Measurements from ENCODE around the gene IL17C. TPM values are rescaled to one million over a fixed set of nuclear protein-coding genes. Genes with fewer than 3 reads are reported as not detected.

The IL17C gene
- total RNA-seq, 2 experiments from 2014 or later = 0.18 TPM; not detected in 1

GRCh38 chr16:88655053-88655732 lies 16.8 kb downstream of the IL17C start:
- ATAC-seq (no peak), DNase-seq (no peak)
- POLR2A ChIA-PET = interaction anchor here (0.6 kb wide), 1 partner anchor 16 kb away, joined by 5 read pairs; no protein-coding TSS in a partner anchor
- peaks cover 8% of the 10 kb centered on the region for H3K4me1 Mint-ChIP-seq
- H3K4me3 Mint-ChIP-seq = no peak overlapping the region
- H3K27ac Mint-ChIP-seq = peak overlapping the region; percentile 37
- intact Hi-C loops (cut with DNase I, micrococcal nuclease) = no loop called here
- H3K27me3 Mint-ChIP-seq = no peaks in the 10 kb centered on the region
- no peaks in the 10 kb centered on the region for H3K9me3 Mint-ChIP-seq (ENCODE audit: low read depth)
- CTCF ChIA-PET = no interaction called here
- peaks cover 13% of the 10 kb centered on the region for H3K36me3 Mint-ChIP-seq (ENCODE audit: low read depth)

DNA sequence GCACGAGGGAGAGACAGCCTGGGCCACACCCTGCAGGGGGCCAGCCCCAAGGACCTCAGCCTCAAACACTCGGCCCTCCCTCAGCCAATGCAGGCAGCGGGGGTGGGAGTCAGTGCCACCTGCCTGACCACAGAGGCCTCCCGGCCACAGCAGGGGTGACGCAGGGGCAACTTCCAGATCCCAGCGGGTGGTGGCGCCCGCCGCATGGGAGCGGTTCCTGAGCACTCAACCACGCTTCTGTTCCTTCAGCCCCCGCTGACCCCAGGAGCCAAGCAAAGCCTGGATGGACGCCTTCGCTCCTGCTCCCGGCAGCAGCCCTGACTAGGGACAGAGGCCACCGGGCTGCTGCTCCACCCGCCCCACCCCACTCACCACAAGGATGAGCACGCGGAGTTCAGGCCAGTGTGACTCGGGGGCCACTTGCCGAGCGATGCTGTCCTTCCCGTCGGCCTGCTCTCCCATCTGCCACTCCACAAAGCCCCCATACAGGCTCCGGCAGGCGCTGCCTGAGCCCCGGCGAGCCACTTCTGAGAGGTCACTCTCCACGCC lies 17.4 kb downstream of the IL17C start:
- CTCF ChIA-PET = no interaction called here
- peaks cover 13% of the 10 kb centered on the region for H3K36me3 Mint-ChIP-seq (ENCODE audit: low read depth)
- ATAC-seq (no peak), DNase-seq (no peak)
- H3K9me3 Mint-ChIP-seq (ENCODE audit: low read depth) = no peaks in the 10 kb centered on the region
- no peak overlapping the region for H3K27ac Mint-ChIP-seq
- POLR2A ChIA-PET = interaction anchor here (0.6 kb wide), 1 partner anchor 15 kb away, joined by 5 read pairs; no protein-coding TSS in a partner anchor
- no peaks in the 10 kb centered on the region for H3K27me3 Mint-ChIP-seq
- no peak overlapping the region for H3K4me3 Mint-ChIP-seq
- H3K4me1 Mint-ChIP-seq = peaks cover 7% of the 10 kb centered on the region
- intact Hi-C loops (cut with DNase I, micrococcal nuclease) = no loop called here

- H3K4me1 Mint-ChIP-seq = peaks cover 10% of the 10 kb centered on the region
- POLR2A ChIA-PET = no interaction called here
- peaks cover 13% of the 10 kb centered on the region for H3K36me3 Mint-ChIP-seq (ENCODE audit: low read depth)
- ATAC-seq (no peak), DNase-seq (no peak)
- no peak overlapping the region for H3K4me3 Mint-ChIP-seq
- H3K9me3 Mint-ChIP-seq (ENCODE audit: low read depth) = no peaks in the 10 kb centered on the region
- no peak overlapping the region for H3K27ac Mint-ChIP-seq
- CTCF ChIA-PET = no interaction called here
- H3K27me3 Mint-ChIP-seq = no peaks in the 10 kb centered on the region
- intact Hi-C loops (cut with DNase I, micrococcal nuclease) = no loop called here
These were observed 18.1 kb downstream of the IL17C start for GRCh38 chr16:88656291-88656980.

GRCh38 chr16:88657371-88657770 lies 19.0 kb downstream of the IL17C start:
- DNase-seq = no peak
- H3K4me1 Mint-ChIP-seq = peaks cover 11% of the 10 kb centered on the region
- H3K9me3 Mint-ChIP-seq (ENCODE audit: low read depth) = no peaks in the 10 kb centered on the region
- no peak for ATAC-seq
- H3K27ac Mint-ChIP-seq = no peak overlapping the region
- peaks cover 11% of the 10 kb centered on the region for H3K36me3 Mint-ChIP-seq (ENCODE audit: low read depth)
- ChIA-PET POLR2A (no interaction called here), CTCF (no interaction called here)
- no peaks in the 10 kb centered on the region for H3K27me3 Mint-ChIP-seq
- H3K4me3 Mint-ChIP-seq = no peak overlapping the region
- intact Hi-C loops (cut with DNase I, micrococcal nuclease) = no loop called here

DNA sequence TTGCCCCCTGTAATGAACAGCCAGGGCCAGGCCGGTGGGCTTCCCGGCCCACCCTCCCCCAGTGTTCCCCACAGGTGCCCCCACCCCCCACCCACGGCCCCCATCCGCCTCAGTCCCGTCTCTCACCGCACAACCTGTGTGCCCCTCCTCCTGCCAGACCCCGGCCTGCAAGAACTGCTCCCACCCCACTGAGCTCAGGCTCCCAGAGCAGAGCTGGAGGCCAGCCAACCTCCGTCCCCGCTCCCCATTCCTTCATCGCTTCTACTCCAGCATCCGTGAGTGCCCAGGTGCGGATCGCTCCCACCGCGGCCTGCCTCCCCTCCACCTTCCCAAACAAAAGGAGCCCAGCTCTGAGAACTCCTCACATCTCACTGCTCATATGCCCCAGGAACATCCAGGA lies 20.3 kb downstream of the IL17C start:
- H3K9me3 Mint-ChIP-seq (ENCODE audit: low read depth) = no peaks in the 10 kb centered on the region
- intact Hi-C loops (cut with DNase I, micrococcal nuclease) = no loop called here
- ChIA-PET POLR2A (no interaction called here), CTCF (interaction anchor here (1.1 kb wide), 1 partner anchor 23 kb away, joined by 3 read pairs; no protein-coding TSS in a partner anchor)
- H3K27me3 Mint-ChIP-seq = no peaks in the 10 kb centered on the region
- no peak overlapping the region for H3K27ac Mint-ChIP-seq
- peaks cover 11% of the 10 kb centered on the region for H3K36me3 Mint-ChIP-seq (ENCODE audit: low read depth)
- H3K4me1 Mint-ChIP-seq = peaks cover 11% of the 10 kb centered on the region
- H3K4me3 Mint-ChIP-seq = no peak overlapping the region
- no peak for DNase-seq
- no peak for ATAC-seq

DNA sequence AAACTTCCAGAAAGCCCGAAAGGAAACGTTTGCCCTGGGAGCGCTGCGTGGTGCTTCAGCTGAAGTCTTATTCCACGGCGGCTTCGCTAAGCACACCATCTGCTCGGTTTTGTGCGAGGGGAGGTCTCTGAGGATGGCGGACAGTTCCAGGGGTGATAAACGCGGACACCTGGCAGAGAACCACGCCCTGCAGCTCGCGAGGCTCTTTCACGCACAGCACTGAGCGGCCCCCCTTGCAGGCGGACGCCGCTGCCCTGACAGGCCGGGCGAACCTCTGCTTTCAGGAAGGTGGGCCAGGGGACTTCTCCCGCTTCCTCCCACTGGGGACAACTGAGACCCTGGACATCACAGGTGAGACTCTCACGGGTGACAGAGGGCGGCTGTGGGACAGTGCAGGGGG lies 20.8 kb downstream of the IL17C start:
- intact Hi-C loops (cut with DNase I, micrococcal nuclease) = no loop called here
- POLR2A ChIA-PET = no interaction called here
- no peaks in the 10 kb centered on the region for H3K9me3 Mint-ChIP-seq (ENCODE audit: low read depth)
- H3K4me3 Mint-ChIP-seq = no peak overlapping the region
- no peaks in the 10 kb centered on the region for H3K27me3 Mint-ChIP-seq
- DNase-seq (no peak), ATAC-seq (no peak)
- CTCF ChIA-PET = interaction anchor here (1.1 kb wide), 1 partner anchor 22 kb away, joined by 3 read pairs; no protein-coding TSS in a partner anchor
- H3K4me1 Mint-ChIP-seq = peaks cover 14% of the 10 kb centered on the region
- peaks cover 11% of the 10 kb centered on the region for H3K36me3 Mint-ChIP-seq (ENCODE audit: low read depth)
- H3K27ac Mint-ChIP-seq = no peak overlapping the region

- H3K36me3 Mint-ChIP-seq (ENCODE audit: low read depth) = peaks cover 6% of the 10 kb centered on the region
- intact Hi-C loops (cut with DNase I, micrococcal nuclease) = no loop called here
- ChIA-PET CTCF (interaction anchor here (0.7 kb wide), 1 partner anchor 24 kb away, joined by 3 read pairs; no protein-coding TSS in a partner anchor), POLR2A (no interaction called here)
- H3K27ac Mint-ChIP-seq = peak overlapping the region; percentile 59
- H3K27me3 Mint-ChIP-seq = no peaks in the 10 kb centered on the region
- H3K4me1 Mint-ChIP-seq = peaks cover 14% of the 10 kb centered on the region
- ATAC-seq = no peak
- peak overlapping the region; percentile 92 for H3K4me3 Mint-ChIP-seq
- H3K9me3 Mint-ChIP-seq (ENCODE audit: low read depth) = no peaks in the 10 kb centered on the region
- DNase-seq = no peak
These were observed 23.1 kb downstream of the IL17C start for GRCh38 chr16:88661468-88661867.

DNA sequence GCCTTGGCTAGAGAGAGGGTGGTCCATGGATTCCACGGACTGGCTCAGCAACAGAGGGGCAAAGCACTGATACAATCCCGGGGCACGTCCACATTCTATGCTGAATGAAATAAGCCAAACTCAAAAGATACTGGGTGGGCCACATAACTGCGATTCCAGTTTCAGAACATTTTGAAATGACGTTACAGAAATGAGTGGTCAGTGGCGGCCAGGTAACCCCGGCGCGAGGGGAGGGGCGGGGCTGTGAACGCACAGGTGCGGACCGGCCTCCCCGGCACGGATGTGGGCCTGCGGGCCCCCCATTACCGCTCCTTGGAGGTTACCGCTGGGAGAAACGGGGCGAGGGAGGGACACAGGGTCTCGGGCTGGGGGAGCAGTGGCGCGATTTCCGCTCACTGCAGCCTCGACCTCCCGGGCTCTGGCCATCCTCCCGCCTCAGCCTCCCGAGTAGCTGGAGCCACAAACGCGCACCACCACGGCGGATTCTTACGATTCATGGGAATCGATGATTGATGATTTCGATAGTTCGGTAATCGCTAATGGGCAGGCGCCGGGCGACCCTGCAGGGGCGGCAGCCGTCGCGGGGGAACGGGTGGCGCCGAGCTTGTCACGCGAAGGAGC lies 24.0 kb downstream of the IL17C start:
- ATAC-seq = no peak
- no peaks in the 10 kb centered on the region for H3K27me3 Mint-ChIP-seq
- peak overlapping the region; percentile 86 for H3K27ac Mint-ChIP-seq
- peaks cover 6% of the 10 kb centered on the region for H3K36me3 Mint-ChIP-seq (ENCODE audit: low read depth)
- DNase-seq = peak; percentile 45
- no peaks in the 10 kb centered on the region for H3K9me3 Mint-ChIP-seq (ENCODE audit: low read depth)
- peaks cover 14% of the 10 kb centered on the region for H3K4me1 Mint-ChIP-seq
- H3K4me3 Mint-ChIP-seq = peak overlapping the region; percentile 92
- ChIA-PET CTCF (interaction anchor here (2.1 kb wide), 1 partner anchor 23 kb away, joined by 7 read pairs; no protein-coding TSS in a partner anchor), POLR2A (interaction anchor here (1.0 kb wide), 1 partner anchor 43 kb away, joined by 7 read pairs; no protein-coding TSS in a partner anchor)
- intact Hi-C loops (cut with DNase I, micrococcal nuclease) = loop anchor here in 1 of 2 experiments (2.0 kb wide), 2 partner anchors 122 to 210 kb away; partner anchors contain the start of genes PIEZO1 and ZFPM1

DNA sequence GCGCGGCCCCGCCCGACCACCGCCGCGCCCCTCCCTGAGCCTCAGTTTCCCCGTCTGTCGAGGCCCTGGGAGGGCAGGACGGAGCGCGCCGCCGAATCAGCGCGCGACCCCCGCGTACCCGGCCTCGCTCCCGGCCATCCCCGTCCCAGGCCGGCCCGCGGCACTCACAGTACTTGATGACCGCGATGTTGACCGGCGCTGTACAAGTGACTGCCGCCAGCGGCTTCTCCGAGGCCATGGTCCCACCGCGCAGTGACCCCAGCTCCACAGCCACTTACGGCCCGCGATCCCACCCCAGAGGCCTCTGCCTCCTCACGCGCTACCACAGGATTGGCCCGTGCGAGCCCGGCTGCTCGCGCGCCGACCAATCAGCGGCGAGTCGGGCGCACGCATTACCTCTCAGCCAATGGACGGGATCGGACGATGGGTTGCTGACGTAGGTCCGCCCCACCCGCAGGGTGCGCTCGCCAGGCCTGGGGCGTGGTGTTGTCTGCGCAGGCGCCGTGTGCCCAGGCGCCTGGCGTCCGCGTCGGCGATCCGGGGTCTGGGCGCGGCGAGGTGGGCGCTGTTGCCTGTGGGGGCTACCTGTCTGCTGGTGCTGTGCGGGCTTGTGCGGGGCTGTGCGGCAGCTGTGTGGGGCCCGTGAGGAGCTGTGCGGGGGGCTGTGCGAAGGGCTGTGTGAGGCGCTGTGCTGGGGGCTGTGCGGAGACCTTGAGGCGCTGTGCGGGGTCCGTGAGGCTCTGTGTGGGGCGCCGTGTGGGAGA lies 24.7 kb downstream of the IL17C start, which contains the start of gene MVD:
MVD (minus strand) TSS at position 249 of the 764 bp plus-strand sequence; CDS start at position 238, 11 bp downstream.
- Mint-ChIP-seq H3K4me3 (peak within 1 kb of the TSS; percentile 92), H3K27ac (peak within 1 kb of the TSS; percentile 88), H3K27me3 (no peaks in the 10 kb centered on the region), H3K9me3 (ENCODE audit: low read depth) (no peaks in the 10 kb centered on the region), H3K4me1 (peaks cover 14% of the 10 kb centered on the region), H3K36me3 (ENCODE audit: low read depth) (peaks cover 6% of the 10 kb centered on the region)
- ChIA-PET POLR2A (interaction anchor here (1.0 kb wide), 1 partner anchor 42 kb away, joined by 7 read pairs; no protein-coding TSS in a partner anchor), CTCF (interaction anchor here (0.8 to 2.1 kb wide), 2 partner anchors 18 to 22 kb away, joined by 3 to 7 read pairs; no protein-coding TSS in a partner anchor)
- ATAC-seq = peak; percentile 99
- intact Hi-C loops (cut with DNase I, micrococcal nuclease) = loop anchor here (1.0 to 2.0 kb wide), 14 partner anchors 12 to 712 kb away; partner anchors contain the start of genes CYBA (in 2 of the 2), APRT (in 1 of the 2), BANP (in 1 of the 2) and CDH15 (in 1 of the 2)
- peak; percentile 98 for DNase-seq

DNA sequence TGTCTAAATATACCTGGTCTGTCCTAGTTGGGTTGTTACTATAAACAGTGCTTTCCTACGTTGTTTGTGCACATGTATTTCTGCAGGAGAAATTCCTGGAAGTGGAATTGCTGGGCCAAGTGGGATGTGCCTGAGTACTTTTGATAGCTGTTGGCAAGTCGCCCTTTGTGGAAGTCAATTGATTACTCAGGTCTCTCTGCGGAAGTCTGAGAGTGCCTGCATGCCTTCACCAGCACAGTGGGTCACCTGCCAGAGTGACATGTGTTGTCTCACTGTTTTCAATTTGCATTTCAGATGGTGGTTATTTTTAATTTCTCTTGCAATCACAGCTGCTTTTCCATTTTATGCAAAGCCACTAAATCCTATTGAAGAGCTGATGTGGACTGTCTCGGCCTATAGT lies 26.8 kb downstream of the IL17C start:
- intact Hi-C loops (cut with DNase I, micrococcal nuclease) = no loop called here
- peaks cover 14% of the 10 kb centered on the region for H3K4me1 Mint-ChIP-seq
- H3K4me3 Mint-ChIP-seq = peak overlapping the region; percentile 37
- ATAC-seq (no peak), DNase-seq (no peak)
- CTCF ChIA-PET = interaction anchor here (1.3 to 1.6 kb wide), 3 partner anchors 16 to 72 kb away, joined by 4 to 5 read pairs (median 5); no protein-coding TSS in a partner anchor
- H3K36me3 Mint-ChIP-seq (ENCODE audit: low read depth) = peaks cover 4% of the 10 kb centered on the region
- POLR2A ChIA-PET = no interaction called here
- no peaks in the 10 kb centered on the region for H3K27me3 Mint-ChIP-seq
- no peaks in the 10 kb centered on the region for H3K9me3 Mint-ChIP-seq (ENCODE audit: low read depth)
- no peak overlapping the region for H3K27ac Mint-ChIP-seq
